HG03139 (cell line): ENCODE data around the gene MYCBPAP.

ENCODE experiments used
- ATAC-seq: cut with Tn5 transposase; IDR thresholded peaks from one replicate; pipeline ENCODE4 v1.9.1; 2021; ENCODE audit not compliant: unreplicated experiment

MYCBPAP gene

DNA sequence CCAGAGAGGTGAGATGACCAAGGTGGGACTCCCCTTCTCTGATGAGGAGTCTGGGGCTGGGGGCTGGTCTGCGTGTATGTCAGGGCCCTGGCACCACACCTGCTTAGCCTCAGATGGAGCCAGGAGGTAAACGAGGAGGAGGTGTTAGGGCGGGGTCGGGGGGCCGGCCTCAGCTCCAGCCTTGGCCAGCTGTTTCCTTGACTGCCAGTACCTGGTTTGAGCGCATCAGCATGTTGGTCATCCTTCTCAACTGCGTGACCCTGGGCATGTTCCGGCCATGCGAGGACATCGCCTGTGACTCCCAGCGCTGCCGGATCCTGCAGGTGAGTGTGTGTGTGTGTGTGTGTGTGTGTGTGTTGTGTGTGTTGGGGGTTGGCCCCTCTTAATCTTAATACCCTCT lies 60.4 kb downstream of the MYCBPAP start:
- no peak for ATAC-seq

DNA sequence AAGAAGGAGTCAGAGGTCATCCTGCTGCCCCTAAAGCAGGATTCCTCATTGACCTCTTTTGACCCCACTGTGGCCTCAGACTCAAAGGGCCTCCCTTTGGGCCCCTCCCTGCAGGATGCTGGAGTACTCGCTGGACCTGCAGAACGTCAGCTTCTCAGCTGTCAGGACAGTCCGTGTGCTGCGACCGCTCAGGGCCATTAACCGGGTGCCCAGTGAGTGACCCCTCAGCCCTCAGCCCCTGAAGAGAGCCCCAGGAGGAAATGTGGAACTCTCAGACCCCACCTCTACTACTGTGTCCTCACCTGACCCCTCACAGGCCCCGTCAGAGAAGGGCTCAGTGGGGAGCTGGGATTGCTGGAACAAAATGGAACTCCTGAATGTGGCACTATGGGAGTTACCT lies 61.4 kb downstream of the MYCBPAP start:
- ATAC-seq, result no peak

DNA sequence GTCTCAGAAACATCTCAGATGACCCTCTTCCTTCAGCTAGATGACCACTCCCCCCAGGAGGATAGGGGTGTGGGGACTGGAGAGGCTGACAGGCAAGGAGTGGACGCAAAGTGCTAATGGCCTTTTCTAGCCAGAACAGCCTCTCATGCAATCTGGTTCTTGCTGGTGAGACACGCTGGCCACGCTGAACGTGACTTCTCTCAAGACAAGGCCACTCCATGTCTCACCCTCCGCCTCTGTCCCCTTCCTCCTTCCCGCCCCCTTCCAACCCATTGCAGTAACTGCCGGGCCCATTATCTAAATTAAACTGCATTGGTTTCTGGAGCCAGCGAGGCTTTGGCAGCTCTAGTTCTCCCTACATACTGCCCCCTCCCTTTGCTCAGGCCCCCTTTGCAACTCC lies 61.8 kb downstream of the MYCBPAP start:
- no peak for ATAC-seq

DNA sequence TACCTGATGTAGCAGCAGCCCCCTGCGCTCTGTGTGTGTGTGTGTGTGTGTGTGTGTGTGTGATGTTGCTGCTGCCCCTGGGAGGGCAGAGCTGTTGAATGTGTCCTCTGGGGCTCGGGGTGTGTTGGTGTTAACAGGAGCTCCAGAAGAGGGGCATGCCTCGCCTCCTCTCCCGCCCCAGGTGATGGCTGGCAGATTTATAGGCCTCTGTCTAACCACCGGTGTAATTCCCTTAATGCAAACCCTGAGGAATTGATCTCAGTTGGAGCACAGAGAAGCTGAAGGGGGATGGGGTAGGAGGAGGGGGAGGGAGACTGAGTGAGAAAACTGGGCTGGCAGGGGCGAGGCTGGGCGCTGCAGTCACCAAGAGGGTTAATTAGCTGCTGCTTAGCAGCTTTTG lies 62.3 kb downstream of the MYCBPAP start:
- no peak for ATAC-seq

DNA sequence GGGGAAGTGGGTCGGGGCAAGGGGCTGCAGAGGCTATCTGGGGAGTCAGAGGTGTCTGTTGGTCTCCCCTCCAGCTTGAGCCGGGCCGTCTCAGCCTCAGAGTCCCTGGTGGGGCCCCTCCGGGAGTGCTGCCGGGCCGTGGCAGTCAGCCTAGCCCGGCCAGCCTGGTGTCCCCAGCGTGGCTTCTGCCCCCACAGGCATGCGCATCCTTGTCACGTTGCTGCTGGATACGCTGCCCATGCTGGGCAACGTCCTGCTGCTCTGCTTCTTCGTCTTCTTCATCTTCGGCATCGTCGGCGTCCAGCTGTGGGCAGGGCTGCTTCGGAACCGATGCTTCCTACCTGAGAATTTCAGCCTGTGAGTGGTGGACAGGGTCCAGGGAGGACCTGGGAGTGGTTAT lies 63.4 kb downstream of the MYCBPAP start:
- no peak for ATAC-seq

DNA sequence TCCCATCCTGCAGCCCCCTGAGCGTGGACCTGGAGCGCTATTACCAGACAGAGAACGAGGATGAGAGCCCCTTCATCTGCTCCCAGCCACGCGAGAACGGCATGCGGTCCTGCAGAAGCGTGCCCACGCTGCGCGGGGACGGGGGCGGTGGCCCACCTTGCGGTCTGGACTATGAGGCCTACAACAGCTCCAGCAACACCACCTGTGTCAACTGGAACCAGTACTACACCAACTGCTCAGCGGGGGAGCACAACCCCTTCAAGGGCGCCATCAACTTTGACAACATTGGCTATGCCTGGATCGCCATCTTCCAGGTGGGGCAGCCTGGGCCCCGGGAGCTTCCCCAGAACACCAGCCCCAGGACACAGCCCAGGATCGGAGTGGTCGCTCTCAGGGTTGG lies 64.3 kb downstream of the MYCBPAP start:
- ATAC-seq, result no peak

DNA sequence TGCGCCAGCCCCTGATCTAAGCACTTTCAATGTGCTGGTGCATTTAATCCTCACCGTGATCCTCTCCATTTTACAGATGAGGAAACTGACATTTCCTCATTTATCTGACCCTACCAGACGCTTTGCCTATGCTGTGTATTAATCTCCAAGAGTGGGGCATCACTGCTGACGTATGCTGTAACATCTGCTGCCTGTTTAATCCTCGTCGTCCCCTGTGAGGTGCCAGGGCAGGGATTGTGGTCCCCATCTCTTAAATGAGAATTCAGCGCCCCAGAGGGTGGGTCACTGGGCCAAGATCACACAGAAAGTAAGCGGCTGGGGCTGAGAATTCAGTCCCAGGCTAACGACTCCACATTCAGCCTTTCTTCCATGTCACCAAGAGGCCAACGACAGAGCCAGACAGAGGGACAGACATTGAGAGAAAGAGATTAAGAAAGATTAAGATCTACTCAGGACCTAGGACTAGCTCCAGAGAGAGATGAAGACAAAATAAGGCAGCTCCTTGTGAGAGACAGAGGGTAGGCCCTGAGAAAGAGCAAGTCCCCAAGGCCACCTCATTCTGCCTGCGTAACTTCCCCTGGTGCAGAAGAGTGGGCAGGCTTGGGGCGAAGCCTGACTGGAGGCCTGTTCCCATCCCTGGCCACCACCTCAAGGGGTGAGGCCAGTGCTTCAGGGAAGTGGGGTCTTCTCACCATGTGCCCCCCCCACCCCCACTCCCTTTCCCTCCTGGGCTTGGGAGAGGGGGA lies 65.8 kb downstream of the MYCBPAP start:
- no peak for ATAC-seq

DNA sequence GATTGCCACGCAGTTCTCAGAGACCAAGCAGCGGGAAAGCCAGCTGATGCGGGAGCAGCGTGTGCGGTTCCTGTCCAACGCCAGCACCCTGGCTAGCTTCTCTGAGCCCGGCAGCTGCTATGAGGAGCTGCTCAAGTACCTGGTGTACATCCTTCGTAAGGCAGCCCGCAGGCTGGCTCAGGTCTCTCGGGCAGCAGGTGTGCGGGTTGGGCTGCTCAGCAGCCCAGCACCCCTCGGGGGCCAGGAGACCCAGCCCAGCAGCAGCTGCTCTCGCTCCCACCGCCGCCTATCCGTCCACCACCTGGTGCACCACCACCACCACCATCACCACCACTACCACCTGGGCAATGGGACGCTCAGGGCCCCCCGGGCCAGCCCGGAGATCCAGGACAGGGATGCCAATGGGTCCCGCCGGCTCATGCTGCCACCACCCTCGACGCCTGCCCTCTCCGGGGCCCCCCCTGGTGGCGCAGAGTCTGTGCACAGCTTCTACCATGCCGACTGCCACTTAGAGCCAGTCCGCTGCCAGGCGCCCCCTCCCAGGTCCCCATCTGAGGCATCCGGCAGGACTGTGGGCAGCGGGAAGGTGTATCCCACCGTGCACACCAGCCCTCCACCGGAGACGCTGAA lies 67.5 kb downstream of the MYCBPAP start:
- no peak for ATAC-seq

DNA sequence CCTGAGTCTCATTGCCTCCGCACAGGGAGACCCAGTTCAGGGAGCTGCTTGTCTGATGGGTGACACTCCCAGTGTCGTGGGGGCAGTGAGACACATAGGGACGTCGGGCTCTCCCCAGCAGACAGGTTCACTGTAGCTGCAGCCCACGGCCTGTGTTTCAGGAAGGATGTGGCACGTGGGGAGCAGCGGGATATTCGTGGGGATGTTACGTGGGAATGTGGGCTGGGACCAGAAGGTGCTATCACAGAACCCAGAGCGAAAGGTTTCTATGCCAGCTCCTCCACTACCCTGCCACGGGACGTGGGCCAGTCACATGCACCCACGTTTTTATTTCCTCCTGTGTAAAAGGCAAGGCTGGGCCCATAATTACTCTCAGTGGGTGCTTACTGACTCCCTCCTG lies 68.6 kb downstream of the MYCBPAP start:
- ATAC-seq, result no peak

DNA sequence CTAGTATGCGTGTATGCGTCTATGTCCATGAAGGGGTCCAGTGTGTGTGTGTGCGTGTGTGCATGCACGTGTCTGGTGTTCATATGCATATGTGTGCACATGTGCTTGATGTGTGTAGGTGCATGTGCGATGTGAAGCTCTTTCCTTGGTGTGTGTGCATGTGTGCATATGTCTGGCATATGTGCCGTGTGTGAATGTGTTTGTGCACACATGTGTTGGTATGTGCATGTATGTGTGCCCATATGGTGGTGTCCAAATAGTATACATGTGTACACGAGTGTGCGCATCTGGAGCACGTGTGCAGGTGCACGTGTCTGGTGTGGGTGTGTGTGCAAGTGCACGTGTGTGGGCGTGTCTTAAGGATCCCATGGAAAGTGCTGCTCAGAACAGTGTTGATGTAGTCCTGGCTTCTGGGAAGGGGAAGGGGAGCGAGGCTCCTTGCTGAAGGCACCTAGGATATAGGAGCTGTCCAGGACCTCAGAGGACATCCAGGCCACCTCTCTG lies 69.3 kb downstream of the MYCBPAP start:
- ATAC-seq, result no peak

DNA sequence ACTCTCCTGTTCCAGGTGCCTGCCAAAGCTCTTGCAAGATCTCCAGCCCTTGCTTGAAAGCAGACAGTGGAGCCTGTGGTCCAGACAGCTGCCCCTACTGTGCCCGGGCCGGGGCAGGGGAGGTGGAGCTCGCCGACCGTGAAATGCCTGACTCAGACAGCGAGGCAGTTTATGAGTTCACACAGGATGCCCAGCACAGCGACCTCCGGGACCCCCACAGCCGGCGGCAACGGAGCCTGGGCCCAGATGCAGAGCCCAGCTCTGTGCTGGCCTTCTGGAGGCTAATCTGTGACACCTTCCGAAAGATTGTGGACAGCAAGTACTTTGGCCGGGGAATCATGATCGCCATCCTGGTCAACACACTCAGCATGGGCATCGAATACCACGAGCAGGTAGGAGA lies 69.9 kb downstream of the MYCBPAP start:
- no peak for ATAC-seq

DNA sequence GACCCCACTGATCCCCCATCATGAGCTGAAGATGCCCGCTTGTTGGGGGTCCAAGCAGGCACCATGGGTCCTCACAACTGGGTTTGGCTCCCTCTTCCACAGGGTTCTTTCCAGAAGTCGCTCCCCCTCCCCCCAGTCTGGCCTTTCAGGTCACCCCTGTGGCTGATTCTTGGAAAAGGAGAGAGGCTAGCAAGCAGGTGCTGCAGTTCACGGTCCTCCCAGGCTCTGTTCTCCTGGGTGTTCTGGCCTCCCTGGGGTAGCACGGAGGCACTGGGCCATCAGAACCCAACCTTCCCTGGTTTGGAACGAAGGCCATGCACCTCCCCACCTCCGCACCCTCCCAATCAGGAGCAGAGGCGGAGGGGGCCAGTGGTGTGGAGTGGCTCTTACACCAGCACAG lies 71.2 kb downstream of the MYCBPAP start:
- ATAC-seq, result no peak

DNA sequence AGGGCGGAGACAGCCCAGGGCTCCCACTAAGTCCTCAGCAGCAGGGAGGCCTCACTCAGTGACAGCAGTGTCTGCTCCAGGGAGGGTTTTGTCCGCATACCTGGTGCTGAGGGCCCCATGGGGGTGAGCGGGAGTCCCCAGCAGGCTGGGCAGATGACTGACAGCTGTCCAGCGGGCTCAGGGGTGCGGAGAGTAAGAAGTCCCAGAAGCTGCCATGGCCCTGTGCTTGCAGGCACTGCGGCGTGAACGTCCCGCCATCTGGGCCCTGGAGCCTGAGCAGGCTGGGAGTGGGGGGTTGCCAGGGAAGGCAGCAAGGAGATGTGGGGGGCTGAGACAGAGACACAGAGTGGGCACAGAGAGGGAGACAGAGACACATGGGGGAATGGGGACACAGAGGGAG lies 72.4 kb downstream of the MYCBPAP start:
- no peak for ATAC-seq
